Measurements from ENCODE around the gene SUMO3.

SUMO3 gene

DNA sequence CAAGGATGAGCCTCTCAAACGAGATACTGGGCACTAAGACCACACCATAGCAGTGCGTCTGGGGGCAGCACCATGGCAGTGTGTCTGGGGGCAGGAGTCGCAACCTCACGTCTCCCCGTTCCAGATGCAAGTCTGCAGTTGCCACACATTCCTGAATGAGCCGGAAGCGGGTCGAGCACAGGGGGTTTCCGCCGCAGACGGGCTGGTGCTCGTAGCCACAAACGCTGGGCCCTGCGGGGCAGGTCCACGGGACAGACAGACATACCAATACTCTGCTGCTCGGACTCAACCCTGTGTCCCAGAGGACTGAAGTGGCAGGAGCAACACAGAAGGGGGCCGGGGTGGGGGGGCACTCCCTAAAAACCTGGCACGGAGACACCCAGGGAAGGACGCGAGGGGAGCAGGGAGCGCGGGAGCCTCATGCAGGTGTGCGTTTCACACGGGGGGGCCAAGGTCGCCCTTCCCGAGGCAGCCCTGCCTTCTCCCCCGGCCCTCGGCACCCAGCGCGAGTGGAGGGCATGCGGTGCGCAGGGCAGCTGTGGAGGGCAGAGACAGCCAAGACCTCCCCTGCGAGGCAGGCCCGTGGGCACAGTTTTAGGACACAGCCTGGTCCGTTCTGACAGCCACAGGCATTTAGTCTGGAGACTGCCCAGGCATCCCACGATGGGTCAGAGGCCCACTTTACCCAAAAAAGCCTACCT is 31.1 kb upstream of the SUMO3 start:
- DNase-seq (ENCODE audit: low read depth) = no peak
- no peak overlapping the region for H3K4me3 ChIP-seq (ENCODE audit: low read depth, low read length)

- no peak overlapping the region for H3K4me3 ChIP-seq (ENCODE audit: low read depth, low read length)
- DNase-seq (ENCODE audit: low read depth) = no peak
Observed at GRCh38 chr21:44847261-44848056, 29.6 kb upstream of the SUMO3 start.

DNA sequence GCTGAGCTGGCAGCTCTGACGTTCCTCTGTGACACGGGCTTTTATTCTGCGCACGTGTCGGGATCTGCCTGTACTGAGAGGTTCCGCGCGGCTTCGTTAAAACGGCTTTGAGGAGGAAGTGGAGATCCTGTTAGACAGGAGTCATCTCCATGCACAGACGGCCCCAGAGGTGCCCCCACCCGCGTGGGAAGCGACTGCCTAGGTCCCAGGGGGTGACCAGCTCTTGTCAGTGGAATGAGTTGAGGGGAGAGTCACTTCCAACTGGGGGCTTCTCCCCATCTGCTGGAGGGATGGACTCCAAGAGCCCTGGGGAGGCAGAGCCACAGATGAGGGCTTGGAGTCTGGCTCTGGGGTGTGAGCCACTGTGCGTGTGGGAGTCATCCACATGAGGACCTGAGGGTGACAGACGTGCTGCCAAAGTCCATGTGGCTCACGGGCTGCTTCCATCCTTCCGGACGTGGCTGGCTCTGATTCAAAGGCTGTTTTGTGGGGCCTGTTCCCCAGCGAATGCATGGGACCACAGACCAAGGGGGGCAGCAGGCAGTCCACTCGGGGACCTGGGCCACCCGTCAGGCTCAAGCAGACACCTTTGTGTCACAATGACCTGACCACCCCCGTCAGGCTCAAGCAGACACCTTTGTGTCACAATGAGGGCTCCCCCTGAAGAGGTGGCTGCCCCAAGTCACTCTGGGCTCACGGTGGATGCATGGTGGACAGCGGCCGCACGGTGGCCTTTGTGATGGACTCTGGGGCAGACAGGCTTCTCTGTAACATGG is 28.8 kb upstream of the SUMO3 start:
- DNase-seq (ENCODE audit: low read depth) = peak; percentile 16
- peak overlapping the region; percentile 49 for H3K4me3 ChIP-seq (ENCODE audit: low read depth, low read length)

DNA sequence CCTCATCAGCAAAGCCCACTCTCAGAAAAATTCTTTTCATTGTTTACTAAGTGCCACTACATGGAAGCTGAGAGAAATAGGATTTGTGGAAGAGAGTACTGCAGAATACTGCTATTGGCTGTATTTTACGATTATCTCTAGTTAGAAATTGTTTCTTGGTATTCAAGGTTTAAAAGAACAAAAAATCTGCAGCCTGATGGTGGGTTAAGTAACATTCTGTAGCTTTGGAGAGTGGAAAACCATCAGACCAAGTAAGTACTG is 28.3 kb upstream of the SUMO3 start:
- DNase-seq (ENCODE audit: low read depth) = no peak

DNA sequence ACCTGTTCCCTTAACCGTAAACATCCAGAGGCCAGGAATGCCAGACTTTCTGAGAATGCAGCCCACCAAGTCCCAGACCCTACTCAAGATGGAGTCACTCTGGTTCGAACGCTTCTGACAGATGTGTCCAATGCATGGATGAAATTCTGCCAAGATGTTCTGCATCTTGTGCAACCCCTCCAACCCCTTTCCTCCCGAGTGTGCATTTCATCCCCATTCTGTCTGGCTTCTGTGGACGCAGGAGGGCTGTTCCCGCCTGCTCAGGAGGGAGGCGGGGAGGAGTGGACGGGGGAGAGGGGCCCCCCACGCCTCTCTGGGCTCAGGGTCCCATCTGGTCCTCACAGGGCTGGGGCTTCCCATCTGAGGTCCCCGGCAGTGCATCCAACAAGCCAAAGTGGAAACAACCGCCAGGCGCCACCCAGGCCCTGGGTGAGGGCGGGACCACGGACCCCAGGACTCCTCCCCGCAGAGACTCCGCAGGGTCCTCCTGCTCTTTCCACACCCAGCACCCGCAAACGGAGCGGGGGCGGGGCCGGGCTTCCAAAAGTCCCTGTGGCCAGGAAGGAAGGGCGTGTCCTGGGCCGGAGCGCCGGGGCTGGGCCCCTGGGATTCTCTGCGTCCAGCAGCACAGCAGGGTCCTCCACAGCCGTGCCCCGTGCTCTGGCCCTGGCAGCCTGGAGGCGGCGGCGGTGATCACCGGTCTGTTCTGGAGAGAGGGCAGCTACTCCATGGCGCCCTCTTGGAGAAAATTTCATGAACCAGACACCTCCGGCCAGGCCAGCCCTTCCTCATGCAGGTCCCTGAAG is 27.8 kb upstream of the SUMO3 start:
- no peak for DNase-seq (ENCODE audit: low read depth)
- H3K4me3 ChIP-seq (ENCODE audit: low read depth, low read length) = peak overlapping the region; percentile 49

More for the DNA sequence above, 28.3 kb upstream of the SUMO3 start:
- H3K4me3 ChIP-seq (ENCODE audit: low read depth, low read length) = peak overlapping the region; percentile 49

DNA sequence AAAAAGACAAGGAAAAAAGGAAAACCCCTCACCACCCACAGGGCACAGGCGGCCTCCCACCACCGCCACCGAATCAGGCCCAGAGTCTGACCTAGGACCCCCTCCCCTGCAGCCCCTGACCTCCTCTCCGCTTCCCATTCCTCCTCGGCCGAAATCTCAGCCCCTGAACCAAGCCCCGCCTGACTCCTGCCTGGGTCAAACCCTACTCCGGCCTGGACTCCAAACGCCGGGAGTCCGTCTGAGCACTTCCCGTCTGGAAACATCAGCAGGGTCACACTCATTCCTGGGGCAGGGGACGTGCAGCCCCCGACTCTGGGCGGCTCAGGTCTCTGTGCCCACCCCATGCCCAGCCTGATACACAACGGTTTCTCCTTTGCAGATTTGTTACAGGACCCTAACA is 26.4 kb upstream of the SUMO3 start:
- no peak overlapping the region for H3K4me3 ChIP-seq (ENCODE audit: low read depth, low read length)
- DNase-seq (ENCODE audit: low read depth) = no peak

DNA sequence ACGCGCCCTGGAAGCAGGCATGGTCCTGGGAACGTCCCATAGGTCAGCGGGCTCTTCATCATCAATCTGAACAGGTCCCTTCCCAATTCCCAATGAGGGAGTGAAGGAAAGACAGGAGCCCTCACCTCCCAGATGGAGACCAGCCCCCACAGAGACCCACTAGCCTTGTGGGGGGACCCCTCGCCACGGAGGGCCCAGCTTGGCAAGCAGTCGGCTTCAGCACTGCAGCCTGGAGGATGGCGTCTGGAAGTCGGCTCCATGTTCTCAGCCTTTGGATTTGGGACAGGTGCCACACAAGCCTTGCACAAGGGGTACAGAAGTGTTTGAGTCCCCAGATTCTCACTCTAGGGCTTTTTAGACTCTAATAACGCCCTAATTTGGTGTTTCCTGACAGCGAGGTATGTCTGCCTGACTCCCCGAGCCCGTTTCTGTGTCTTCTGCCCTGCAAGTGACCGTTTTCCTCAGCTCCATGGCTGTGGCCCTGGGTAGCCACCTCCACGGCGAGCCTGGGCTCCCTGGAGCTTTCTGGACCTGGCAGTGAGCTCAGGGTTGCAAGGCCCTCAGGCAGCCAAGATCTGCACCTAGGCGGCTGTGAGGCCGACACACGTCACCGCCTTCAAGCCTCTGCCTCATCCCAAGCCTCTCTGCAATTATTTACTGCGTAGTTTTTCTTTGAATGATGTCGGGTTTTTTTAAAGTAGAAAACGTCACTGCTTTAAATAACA is 25.0 kb upstream of the SUMO3 start:
- DNase-seq (ENCODE audit: low read depth) = no peak

GRCh38 chr21:44842087-44842486 is 24.2 kb upstream of the SUMO3 start:
- no peak for DNase-seq (ENCODE audit: low read depth)
- no peak overlapping the region for H3K4me3 ChIP-seq (ENCODE audit: low read depth, low read length)

More for the DNA sequence above, 25.0 kb upstream of the SUMO3 start:
- H3K4me3 ChIP-seq (ENCODE audit: low read depth, low read length) = no peak overlapping the region

DNA sequence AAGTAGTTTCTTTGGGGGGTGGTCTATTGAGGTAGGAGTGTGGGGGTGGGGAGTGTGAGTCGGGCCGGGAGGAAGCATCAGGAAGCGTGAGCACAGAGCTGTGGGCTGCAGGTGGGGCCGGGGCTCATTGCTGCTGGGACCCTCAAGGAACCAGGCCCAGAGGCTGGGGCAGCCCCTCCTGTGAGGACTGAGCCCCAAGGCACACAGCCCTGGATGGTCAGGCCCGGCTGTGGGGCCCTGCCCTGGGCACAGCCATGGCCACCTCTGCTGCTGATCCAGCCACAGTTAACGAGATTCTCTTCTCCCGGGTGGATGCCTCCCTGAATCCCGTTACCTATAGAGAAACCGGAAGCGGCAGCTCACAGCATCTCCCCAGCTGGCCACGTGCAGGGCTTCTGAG is 22.9 kb upstream of the SUMO3 start:
- no peak overlapping the region for H3K4me3 ChIP-seq (ENCODE audit: low read depth, low read length)
- DNase-seq (ENCODE audit: low read depth) = no peak

DNA sequence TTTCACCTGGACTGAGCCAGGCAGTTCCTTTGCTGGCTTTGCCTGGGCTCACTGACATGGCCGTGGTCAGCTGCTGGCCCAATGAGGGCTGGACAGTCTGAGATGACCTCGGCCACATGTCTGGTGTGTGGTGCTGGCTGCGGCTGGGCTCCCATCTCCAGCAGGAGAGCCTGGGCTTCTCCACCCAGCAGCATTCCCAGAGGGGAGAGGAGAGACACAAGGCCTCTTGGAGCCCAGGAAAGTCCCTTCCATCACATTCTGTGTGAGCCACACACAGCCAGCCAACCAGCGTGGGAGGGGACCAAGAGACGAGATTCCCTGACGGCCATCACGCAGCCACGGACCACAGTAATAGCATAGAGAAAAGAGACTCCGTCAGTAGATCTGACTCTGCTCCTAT is 21.1 kb upstream of the SUMO3 start:
- H3K4me3 ChIP-seq (ENCODE audit: low read depth, low read length) = no peak overlapping the region
- no peak for DNase-seq (ENCODE audit: low read depth)

DNA sequence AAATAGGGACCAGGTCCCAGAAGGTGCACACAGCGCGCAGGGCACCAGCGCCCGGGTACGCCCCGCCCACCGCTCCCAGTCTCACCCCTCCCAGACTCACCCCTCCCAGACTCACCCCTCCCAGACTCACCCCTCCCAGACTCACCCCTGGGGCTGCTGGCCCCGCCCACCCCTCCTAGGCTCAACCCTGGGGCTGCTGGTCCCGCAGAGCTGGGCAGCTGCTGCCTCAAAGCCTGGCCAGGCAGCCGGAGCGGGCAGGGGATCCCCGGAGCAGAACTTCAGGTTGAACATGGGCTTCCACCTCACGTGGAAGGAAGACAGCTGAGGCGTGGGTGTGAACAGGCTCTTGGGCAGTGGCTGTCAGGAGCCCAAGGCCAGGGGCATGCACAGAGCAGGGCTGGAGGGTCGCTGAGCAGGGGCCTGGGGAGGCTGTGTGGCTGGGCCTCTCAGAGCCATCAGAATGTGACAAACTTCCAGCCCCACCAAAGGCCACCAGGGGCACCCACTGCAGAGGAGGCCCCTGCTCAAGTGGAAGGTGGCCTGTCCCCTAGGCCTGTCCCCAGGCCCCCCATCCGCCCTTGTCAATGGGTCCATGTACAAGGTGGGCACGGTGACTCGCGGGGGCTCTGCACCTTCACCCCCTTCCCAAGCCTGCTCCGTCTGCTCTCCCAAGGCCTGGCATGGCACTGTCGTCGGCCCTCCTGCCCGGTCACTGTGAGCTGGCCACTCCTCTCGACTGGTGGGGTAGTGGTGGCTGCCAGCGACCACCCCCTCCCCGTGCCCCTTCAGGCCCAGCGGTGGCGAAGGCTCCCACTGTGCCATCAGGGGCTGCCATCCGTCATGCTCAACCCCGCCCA is 20.4 kb upstream of the SUMO3 start:
- DNase-seq (ENCODE audit: low read depth) = no peak
- H3K4me3 ChIP-seq (ENCODE audit: low read depth, low read length) = no peak overlapping the region

DNA sequence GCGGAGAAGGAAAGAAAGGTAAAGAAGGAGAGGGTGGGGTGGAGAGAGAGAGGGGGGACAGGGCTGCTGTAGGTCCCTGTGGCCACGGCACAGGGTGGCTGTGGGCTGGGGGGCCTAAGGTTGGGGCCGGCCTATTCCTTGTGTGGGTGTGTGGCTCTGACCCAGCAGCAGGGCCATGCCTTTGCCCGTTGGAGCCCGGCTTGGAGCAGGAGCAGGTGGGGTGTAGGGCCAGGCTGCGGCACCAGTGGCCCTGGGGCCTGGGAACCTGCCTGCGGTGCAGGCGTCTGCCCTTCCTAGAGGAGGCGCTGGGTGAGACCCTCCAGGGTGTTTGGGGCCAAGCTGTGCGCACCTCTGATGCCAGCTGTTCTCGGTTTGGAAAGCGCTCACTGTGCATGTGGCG is 19.7 kb upstream of the SUMO3 start:
- DNase-seq (ENCODE audit: low read depth) = no peak
- no peak overlapping the region for H3K4me3 ChIP-seq (ENCODE audit: low read depth, low read length)

- DNase-seq (ENCODE audit: low read depth) = peak; percentile 19
- no peak overlapping the region for H3K4me3 ChIP-seq (ENCODE audit: low read depth, low read length)
Observed at GRCh38 chr21:44836666-44837471, 19.0 kb upstream of the SUMO3 start.

DNA sequence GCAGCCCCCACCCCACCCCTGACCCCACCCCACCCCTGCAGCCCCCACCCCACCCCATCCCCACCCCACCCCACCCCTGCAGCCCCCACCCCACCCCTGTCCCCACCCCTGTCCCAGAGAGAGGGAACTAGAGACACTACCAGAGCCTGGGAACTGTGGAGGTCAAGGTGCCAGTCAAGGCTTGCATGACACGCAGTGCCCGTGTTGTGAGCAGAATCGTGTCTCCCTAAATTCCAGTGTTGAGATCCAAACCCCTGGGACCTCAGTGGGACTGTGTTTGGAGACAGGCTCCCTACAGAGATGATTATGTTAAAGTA is 18.4 kb upstream of the SUMO3 start:
- no peak for DNase-seq (ENCODE audit: low read depth)
- no peak overlapping the region for H3K4me3 ChIP-seq (ENCODE audit: low read depth, low read length)

DNA sequence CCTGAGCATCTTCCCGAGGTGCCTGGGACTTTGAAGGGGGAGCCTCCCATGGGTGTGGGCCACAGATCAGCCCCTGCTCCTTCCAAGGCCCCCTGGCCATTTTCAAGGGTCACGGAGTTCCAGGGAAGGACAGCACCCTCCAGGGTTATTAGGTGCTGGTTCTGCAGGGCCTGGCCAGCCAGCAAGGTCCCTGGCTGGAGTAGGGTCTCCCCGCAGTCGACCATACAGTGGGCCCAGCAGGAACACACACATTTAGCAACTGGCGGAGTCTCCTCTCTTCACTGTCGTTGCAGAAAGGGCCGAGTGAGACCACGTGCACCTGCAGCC is 17.7 kb upstream of the SUMO3 start:
- no peak overlapping the region for H3K4me3 ChIP-seq (ENCODE audit: low read depth, low read length)
- no peak for DNase-seq (ENCODE audit: low read depth)

DNA sequence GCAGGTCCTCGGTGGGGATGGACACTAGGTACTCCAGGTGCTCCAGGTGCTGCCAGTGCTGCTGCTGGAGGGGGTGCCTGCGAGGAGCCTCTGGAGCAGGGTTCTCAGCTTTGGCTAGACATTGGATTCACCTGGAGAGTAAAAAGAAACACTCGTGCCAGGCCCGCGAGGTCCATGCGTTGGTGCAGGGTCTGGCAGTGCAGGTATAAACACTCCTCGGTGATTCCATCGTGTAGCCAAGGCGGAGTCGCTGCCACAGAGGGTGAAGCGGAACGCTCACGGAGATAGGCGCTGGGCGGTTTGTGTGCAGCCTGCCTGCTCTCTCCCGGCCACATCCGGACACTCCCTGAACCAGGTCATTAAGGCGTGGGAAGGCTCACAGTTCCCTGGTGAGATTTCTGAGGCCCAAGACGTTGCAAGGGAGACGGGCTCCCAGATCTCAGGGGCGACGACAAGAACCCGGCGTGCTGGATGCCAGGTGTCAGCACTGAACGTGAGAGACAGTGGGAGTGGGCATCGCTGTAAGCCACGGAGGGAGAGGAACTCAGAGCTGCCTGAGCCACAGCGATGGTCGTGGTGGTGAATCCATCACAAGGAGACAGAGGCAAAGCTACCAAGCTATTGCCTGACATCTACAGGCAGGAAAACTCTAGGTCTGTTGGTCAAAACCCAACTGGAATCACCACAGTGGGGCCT is 17.2 kb upstream of the SUMO3 start:
- H3K4me3 ChIP-seq (ENCODE audit: low read depth, low read length) = no peak overlapping the region
- DNase-seq (ENCODE audit: low read depth) = no peak

- no peak overlapping the region for H3K4me3 ChIP-seq (ENCODE audit: low read depth, low read length)
- no peak for DNase-seq (ENCODE audit: low read depth)
Observed at GRCh38 chr21:44834231-44834950, 16.5 kb upstream of the SUMO3 start.
